ENCODE results near the gene PDE10A.
"Not testable (repeated sequence)": the region's sequence is repeated elsewhere in the genome, so short reads cannot be mapped to it uniquely, and the experiment has no call there.

PDE10A gene

GRCh38 chr6:165557674-165558073 is 105.4 kb downstream of the PDE10A start:
- Histone ChIP-seq H3K36me3 (ENCODE audit: insufficient read depth, low read length) (no peaks in the 10 kb centered on the region), H3K9ac (ENCODE audit: insufficient read length) (no peak overlapping the region), H3K27ac (no peak overlapping the region), H3K4me3 (no peak overlapping the region), H3K9me3 (ENCODE audit: low read depth, low read length) (no peaks in the 10 kb centered on the region)
- DNase-seq (ENCODE audit: low read depth, low spot score): no peak
- no peak for TF ChIP-seq FOXP2 (optimal IDR thresholded peaks at IDR 0.05; ENCODE audit: control extremely low read depth, extremely low read length, insufficient read depth)
- no peak for TF ChIP-seq EZH2 (IDR thresholded peaks at IDR 0.05)

GRCh38 chr6:165556116-165556843 is 106.8 kb downstream of the PDE10A start:
- TF ChIP-seq POLR2AphosphoS5 (IDR thresholded peaks at IDR 0.05; ENCODE audit: borderline replicate concordance, low read depth, low read length) (no peak), EZH2 (IDR thresholded peaks at IDR 0.05) (no peak), FOXP2 (optimal IDR thresholded peaks at IDR 0.05; ENCODE audit: control extremely low read depth, extremely low read length, insufficient read depth) (no peak)
- no peak for DNase-seq (ENCODE audit: low read depth, low spot score)
- Histone ChIP-seq H3K36me3 (ENCODE audit: insufficient read depth, low read length) (no peaks in the 10 kb centered on the region), H3K4me3 (no peak overlapping the region), H3K9ac (ENCODE audit: insufficient read length) (no peak overlapping the region), H3K27ac (no peak overlapping the region), H3K9me3 (ENCODE audit: low read depth, low read length) (no peaks in the 10 kb centered on the region)

GRCh38 chr6:165554644-165555043 is 108.4 kb downstream of the PDE10A start:
- not testable (repeated sequence) for DNase-seq (ENCODE audit: low read depth, low spot score); H3K9me3 ChIP-seq (ENCODE audit: low read depth, low read length); H3K36me3 ChIP-seq (ENCODE audit: insufficient read depth, low read length); H3K9ac ChIP-seq (ENCODE audit: insufficient read length); H3K27ac ChIP-seq; H3K4me3 ChIP-seq

GRCh38 chr6:165552248-165552736 is 110.7 kb downstream of the PDE10A start:
- H3K36me3 ChIP-seq (ENCODE audit: insufficient read depth, low read length): no peaks in the 10 kb centered on the region
- no peaks in the 10 kb centered on the region for H3K9me3 ChIP-seq (ENCODE audit: low read depth, low read length)
- H3K27ac ChIP-seq: no peak overlapping the region
- H3K9ac ChIP-seq (ENCODE audit: insufficient read length): no peak overlapping the region
- DNase-seq (ENCODE audit: low read depth, low spot score): no peak
- no peak for TF ChIP-seq POLR2AphosphoS5 (IDR thresholded peaks at IDR 0.05; ENCODE audit: borderline replicate concordance, low read depth, low read length)
- no peak for TF ChIP-seq FOXP2 (optimal IDR thresholded peaks at IDR 0.05; ENCODE audit: control extremely low read depth, extremely low read length, insufficient read depth)
- no peak for TF ChIP-seq EZH2 (IDR thresholded peaks at IDR 0.05)
- H3K4me3 ChIP-seq: no peak overlapping the region

GRCh38 chr6:165551828-165552227 is 111.2 kb downstream of the PDE10A start:
- Histone ChIP-seq H3K9ac (ENCODE audit: insufficient read length) (no peak overlapping the region), H3K9me3 (ENCODE audit: low read depth, low read length) (no peaks in the 10 kb centered on the region), H3K27ac (no peak overlapping the region), H3K4me3 (no peak overlapping the region), H3K36me3 (ENCODE audit: insufficient read depth, low read length) (no peaks in the 10 kb centered on the region)
- DNase-seq (ENCODE audit: low read depth, low spot score): no peak
- TF ChIP-seq EZH2 (IDR thresholded peaks at IDR 0.05) (no peak), POLR2AphosphoS5 (IDR thresholded peaks at IDR 0.05; ENCODE audit: borderline replicate concordance, low read depth, low read length) (no peak)

- Histone ChIP-seq H3K27ac (no peak overlapping the region), H3K36me3 (ENCODE audit: insufficient read depth, low read length) (no peaks in the 10 kb centered on the region), H3K9me3 (ENCODE audit: low read depth, low read length) (no peaks in the 10 kb centered on the region), H3K4me3 (no peak overlapping the region), H3K9ac (ENCODE audit: insufficient read length) (no peak overlapping the region)
- TF ChIP-seq FOXP2 (optimal IDR thresholded peaks at IDR 0.05; ENCODE audit: control extremely low read depth, extremely low read length, insufficient read depth): no peak
- no peak for TF ChIP-seq POLR2AphosphoS5 (IDR thresholded peaks at IDR 0.05; ENCODE audit: borderline replicate concordance, low read depth, low read length)
- no peak for TF ChIP-seq EZH2 (IDR thresholded peaks at IDR 0.05)
- DNase-seq (ENCODE audit: low read depth, low spot score): no peak
These were observed 114.6 kb downstream of the PDE10A start for GRCh38 chr6:165548450-165548849.

GRCh38 chr6:165545806-165546205 is 117.2 kb downstream of the PDE10A start:
- no peak overlapping the region for H3K9ac ChIP-seq (ENCODE audit: insufficient read length)
- TF ChIP-seq FOXP2 (optimal IDR thresholded peaks at IDR 0.05; ENCODE audit: control extremely low read depth, extremely low read length, insufficient read depth) (no peak), POLR2AphosphoS5 (IDR thresholded peaks at IDR 0.05; ENCODE audit: borderline replicate concordance, low read depth, low read length) (no peak)
- no peaks in the 10 kb centered on the region for H3K36me3 ChIP-seq (ENCODE audit: insufficient read depth, low read length)
- no peak overlapping the region for H3K4me3 ChIP-seq
- H3K27ac ChIP-seq: no peak overlapping the region
- H3K9me3 ChIP-seq (ENCODE audit: low read depth, low read length): no peaks in the 10 kb centered on the region
- DNase-seq (ENCODE audit: low read depth, low spot score): no peak

- H3K4me3 ChIP-seq: no peak overlapping the region
- TF ChIP-seq FOXP2 (optimal IDR thresholded peaks at IDR 0.05; ENCODE audit: control extremely low read depth, extremely low read length, insufficient read depth) (no peak), EZH2 (IDR thresholded peaks at IDR 0.05) (no peak), POLR2AphosphoS5 (IDR thresholded peaks at IDR 0.05; ENCODE audit: borderline replicate concordance, low read depth, low read length) (no peak)
- H3K27ac ChIP-seq: no peak overlapping the region
- H3K9ac ChIP-seq (ENCODE audit: insufficient read length): no peak overlapping the region
- H3K36me3 ChIP-seq (ENCODE audit: insufficient read depth, low read length): no peaks in the 10 kb centered on the region
- DNase-seq (ENCODE audit: low read depth, low spot score): no peak
- H3K9me3 ChIP-seq (ENCODE audit: low read depth, low read length): no peaks in the 10 kb centered on the region
These were observed 119.3 kb downstream of the PDE10A start for GRCh38 chr6:165543781-165544180.

GRCh38 chr6:165536911-165537310 is 126.1 kb downstream of the PDE10A start:
- H3K36me3 ChIP-seq (ENCODE audit: insufficient read depth, low read length): no peaks in the 10 kb centered on the region
- no peaks in the 10 kb centered on the region for H3K9me3 ChIP-seq (ENCODE audit: low read depth, low read length)
- H3K9ac ChIP-seq (ENCODE audit: insufficient read length): no peak overlapping the region
- TF ChIP-seq EZH2 (IDR thresholded peaks at IDR 0.05) (no peak), FOXP2 (optimal IDR thresholded peaks at IDR 0.05; ENCODE audit: control extremely low read depth, extremely low read length, insufficient read depth) (no peak), POLR2AphosphoS5 (IDR thresholded peaks at IDR 0.05; ENCODE audit: borderline replicate concordance, low read depth, low read length) (no peak)
- no peak overlapping the region for H3K4me3 ChIP-seq
- H3K27ac ChIP-seq: no peak overlapping the region
- DNase-seq (ENCODE audit: low read depth, low spot score): no peak

All from SK-N-MC (cell line).